K562 treated with DMSO at 1 percent for 4 hours (cell line): Measurements from ENCODE around the gene TMED6. TPM values are rescaled to one million over a fixed set of nuclear protein-coding genes. Genes with fewer than 3 reads are reported as not detected.

Experiments
- total RNA-seq: library from RNA; unstranded; fragments of 300-600 nt; gene quantifications from 2 replicates; pipeline ENCODE4 v1.2.3, GENCODE V29; 2022; ENCODE audit not compliant: insufficient read depth

TMED6 gene
- 1.4 TPM in 1 of 2 replicates, not detected in the other for total RNA-seq

GRCh38 chr16:69351309-69352027 lies at the start of gene TMED6:
Gene TMED6 (minus strand): TSS chr16:69351786. CDS start chr16:69351753, 33 bp downstream.

DNA sequence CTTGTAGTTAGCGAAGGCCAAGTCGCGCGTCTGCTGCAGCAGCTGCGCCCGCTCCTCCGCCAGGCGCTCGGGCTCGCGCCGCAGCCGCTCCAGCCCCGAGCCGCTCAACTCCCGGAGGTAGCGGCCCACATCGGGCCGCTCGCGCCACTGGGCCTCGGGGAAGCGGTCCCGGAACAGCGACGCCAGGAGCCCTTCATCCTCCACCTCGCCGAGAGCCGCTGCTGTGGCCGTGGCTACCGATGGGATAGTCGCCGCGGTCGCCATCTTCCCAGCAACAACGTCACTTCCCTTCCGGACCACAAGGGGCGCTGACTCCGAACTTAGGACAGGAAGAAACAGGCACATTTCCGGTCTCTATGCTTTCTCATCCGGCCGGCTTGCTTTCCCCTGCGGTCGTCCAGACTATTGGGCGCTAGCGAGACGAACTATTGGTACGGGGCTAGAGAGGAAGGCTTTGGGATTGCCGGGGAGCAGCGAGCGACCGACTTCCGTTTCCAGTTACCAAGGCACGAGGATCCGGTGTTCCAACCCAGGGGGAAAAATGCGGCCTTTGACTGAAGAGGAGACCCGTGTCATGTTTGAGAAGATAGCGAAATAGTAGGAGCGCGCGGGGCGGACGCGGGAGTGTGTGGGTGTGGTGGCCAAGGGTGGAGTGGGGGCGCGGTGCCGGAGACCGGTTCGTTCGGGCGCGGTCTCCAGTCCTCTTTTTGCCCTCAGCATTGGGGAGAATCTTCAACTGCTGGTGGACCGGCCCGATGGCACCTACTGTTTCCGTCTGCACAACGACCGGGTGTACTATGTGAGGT lies 12.1 kb downstream of the TMED6 start, which contains the start of the genes COG8 and NIP7:
Gene COG8, minus strand, starts transcription at position 276 of the 806 bp plus-strand sequence. Its CDS starts 12 bp downstream, at position 264.
Gene NIP7, plus strand, starts transcription at position 484 of the 806 bp plus-strand sequence. Its CDS starts 58 bp downstream, at position 542.

DNA sequence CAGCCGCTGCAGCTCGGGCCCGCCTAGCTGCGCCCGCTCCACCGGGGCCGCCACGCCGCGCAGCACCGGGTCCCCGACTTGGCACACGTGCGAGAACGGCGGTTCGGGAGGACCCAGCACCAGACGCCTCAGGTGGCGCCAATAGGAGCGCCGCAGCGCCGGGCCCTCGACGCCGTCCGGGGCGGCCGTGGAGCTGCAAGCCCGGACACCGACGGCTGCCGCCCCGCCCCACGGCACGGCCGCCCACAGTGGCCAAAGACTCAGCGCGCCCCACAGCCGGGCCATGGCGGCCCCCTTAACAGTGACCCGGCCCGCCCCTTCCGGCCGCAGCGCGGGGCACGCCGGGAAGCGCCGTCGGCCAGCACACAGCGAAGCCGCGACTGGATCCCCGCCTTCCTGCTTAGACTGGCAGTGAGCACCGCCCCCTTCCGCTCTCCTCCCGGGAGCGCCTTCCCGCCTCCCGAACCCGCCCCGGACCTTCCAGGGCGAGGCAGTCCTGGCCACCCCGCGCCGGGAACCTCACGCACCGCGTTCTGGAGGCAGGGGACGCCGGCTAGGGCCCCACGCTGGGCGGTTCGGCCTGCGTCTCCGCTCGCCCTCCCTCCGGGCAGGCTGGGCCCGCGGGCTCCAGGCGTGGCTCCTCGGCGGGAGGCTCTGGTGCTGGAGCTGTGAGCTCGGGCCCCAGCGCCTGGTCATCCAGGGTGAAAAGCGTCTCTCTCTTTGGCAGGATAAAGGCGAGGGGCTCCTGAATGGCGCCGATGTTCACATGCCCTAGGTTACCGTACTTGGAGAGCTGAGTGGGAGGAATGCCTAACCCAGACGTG lies 21.1 kb downstream of the TMED6 start, which contains the start of gene PDF:
Gene PDF, minus strand, starts transcription at position 303 of the 824 bp plus-strand sequence. Its CDS starts 18 bp downstream, at position 285.

DNA sequence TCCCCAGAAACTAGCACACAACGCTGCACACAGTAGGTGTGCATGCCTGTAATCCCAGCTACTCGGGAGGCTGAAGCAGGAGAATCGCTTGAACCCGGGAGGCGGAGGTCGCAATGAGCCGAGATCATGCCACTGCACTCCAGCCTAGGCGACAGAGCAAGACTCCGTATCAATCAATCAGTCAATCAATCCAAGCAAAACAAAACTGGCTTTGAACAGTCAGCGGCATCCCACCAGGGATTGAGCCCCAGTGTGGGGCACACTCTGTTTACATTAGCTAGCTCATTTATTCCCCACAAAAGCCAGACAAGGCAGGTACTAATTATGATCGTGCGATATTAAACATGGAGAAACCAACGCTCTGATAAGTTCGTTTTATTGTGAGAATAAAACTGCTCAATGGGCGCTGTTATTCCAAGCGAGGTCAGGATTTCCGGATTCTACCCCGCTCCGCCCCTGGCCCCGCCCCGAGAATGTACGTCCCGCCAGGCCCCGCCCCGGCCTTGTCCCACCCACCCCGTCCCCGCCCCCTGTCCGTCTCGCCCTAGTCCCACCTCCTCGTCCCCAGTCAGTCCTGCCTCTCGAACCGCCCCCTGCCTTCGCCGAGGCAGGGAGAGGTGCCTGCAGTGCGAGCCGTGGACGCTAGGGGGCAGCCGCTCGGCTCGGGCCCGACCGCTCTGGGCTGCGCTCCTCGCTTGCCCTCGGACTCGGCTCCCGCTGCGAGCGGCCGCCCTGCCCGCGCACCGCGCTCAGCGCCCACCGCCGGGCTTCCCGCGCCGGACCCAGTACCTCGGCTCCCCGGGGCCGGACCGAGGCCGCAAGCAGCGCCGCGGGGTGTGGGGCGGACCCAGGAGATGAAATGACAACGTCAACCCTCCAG lies 40.7 kb downstream of the TMED6 start, which contains the start of gene VPS4A:
Gene VPS4A, plus strand, starts transcription at position 698 of the 880 bp plus-strand sequence. Its CDS starts 162 bp downstream, at position 860.

Other genes with a start within 250 kb of the TMED6 start
- 0.86 and 1.1 TPM in 2 replicates for gene HAS3, start 246.1 kb downstream of the TMED6 start, total RNA-seq
- gene CHTF8, start 219.2 kb downstream of the TMED6 start, total RNA-seq = 91.2 and 100 TPM in 2 replicates
- gene UTP4, start 219.1 kb downstream of the TMED6 start, total RNA-seq = 47.7 and 55.7 TPM in 2 replicates
- gene SNTB2, start 164.6 kb downstream of the TMED6 start, total RNA-seq = 3.4 and 4.2 TPM in 2 replicates
- 49.8 and 55.1 TPM in 2 replicates for gene VPS4A, start 40.4 kb downstream of the TMED6 start, total RNA-seq
- gene PDF, start 21.2 kb downstream of the TMED6 start, total RNA-seq = 11.0 and 15.4 TPM in 2 replicates
- gene COG8, start 12.2 kb downstream of the TMED6 start, total RNA-seq = 24.9 and 26.8 TPM in 2 replicates
- gene NIP7, start 12.0 kb downstream of the TMED6 start, total RNA-seq = 13.0 and 14.3 TPM in 2 replicates
- gene TERF2, start 34.2 kb upstream of the TMED6 start, total RNA-seq = 16.3 and 21.4 TPM in 2 replicates
- 53.8 and 67.7 TPM in 2 replicates for gene CYB5B, start 72.8 kb upstream of the TMED6 start, total RNA-seq
- 3.6 and 6.8 TPM in 2 replicates for gene NFAT5, start 214.2 kb upstream of the TMED6 start, total RNA-seq